Measurements from ENCODE around the gene SPATA31C2. TPM values are rescaled to one million over a fixed set of nuclear protein-coding genes. Genes with fewer than 3 reads are reported as not detected.
"Not testable (repeated sequence)": the region's sequence is repeated elsewhere in the genome, so short reads cannot be mapped to it uniquely, and the experiment has no call there.

Gene SPATA31C2
- polyA plus RNA-seq, 4 donors = 0.41 to 0.59 (median 0.43) TPM; not detected in 1

DNA sequence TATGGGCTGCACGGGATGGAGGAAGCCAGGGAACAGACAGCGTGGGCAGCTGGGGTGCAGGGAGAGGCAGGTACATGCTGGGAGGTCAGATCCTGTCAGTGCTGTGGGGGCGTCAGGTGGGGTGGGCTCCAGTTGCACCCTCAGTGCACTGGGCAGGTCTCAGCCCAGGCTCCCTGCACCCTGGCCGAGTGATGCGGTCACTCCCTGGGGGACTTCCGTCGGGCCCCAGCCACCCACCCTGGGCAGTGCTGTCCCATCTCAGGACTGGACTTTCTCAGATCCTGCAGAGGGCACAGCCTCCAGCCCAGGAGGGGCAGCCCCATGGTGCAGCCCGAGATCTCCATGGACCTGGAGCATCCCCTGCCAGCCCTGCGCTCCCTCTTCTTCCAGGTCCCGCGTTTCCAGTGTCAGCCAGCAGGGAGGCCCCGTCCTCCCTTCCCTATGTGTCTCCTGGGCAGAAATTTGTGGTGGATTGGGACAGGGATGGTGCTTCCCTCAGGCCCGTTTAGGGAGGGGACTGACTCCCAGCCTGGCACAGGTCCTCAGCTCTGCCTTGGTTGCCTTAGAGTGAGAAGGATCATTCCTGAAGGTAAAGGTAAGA is 10.5 kb downstream of the SPATA31C2 start:
- DNase-seq (ENCODE audit: low read depth in 4 of 4, low spot score in 3 of 4) = not testable (repeated sequence)

DNA sequence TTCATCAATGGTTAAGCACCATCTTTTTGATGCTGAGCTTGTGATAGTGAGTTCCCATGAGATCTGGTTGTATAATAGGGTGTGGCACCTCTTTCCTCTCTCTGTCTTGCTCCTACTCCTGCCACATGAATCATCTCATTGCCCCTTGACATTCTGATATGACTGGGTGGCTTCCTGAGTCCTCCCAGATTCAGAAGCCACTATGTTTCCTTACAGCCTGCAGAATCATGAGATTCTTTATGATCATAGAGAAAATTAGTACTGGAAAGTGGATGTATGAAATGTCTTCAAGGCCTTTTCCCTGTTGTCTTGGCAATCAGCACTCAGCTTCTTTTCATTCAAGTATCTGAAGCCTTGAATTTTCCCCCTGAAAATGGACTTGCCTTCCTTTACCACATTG is 14.9 kb downstream of the SPATA31C2 start:
- DNase-seq (ENCODE audit: low read depth in 4 of 4, low spot score in 3 of 4) = not testable (repeated sequence)

GRCh38 chr9:88118121-88118520 is 20.2 kb downstream of the SPATA31C2 start:
- not testable (repeated sequence) for DNase-seq (ENCODE audit: low read depth in 4 of 4, low spot score in 3 of 4)

GRCh38 chr9:88114968-88115612 is 23.2 kb downstream of the SPATA31C2 start:
- DNase-seq (ENCODE audit: low read depth in 4 of 4, low spot score in 3 of 4) = not testable (repeated sequence)

- not testable (repeated sequence) for DNase-seq (ENCODE audit: low read depth in 4 of 4, low spot score in 3 of 4)
These were observed 23.9 kb downstream of the SPATA31C2 start for GRCh38 chr9:88114283-88114967.

GRCh38 chr9:88113156-88114130 is 24.8 kb downstream of the SPATA31C2 start:
- DNase-seq (ENCODE audit: low read depth in 4 of 4, low spot score in 3 of 4) = not testable (repeated sequence)

DNA sequence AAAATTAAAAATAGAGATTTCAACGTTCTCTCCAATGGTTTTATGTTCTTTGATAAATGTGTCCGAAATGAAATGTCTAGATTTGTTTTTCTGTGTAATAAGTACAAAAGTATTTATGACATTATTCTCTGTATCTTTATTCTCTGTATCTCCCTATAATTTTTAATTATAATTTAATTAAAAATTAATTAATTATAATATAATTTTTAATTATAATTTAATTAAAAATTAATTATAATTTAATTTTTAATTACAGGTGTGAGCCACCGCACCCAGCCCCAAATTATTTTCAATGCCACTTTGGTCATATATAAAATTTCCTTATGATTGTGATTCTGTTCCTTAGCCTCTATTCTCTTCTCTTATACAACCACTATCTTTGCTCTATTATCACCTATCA is 28.2 kb downstream of the SPATA31C2 start:
- no peak for DNase-seq (ENCODE audit: low read depth in 4 of 4, low spot score in 3 of 4)

GRCh38 chr9:88108779-88109178 is 29.5 kb downstream of the SPATA31C2 start:
- DNase-seq (ENCODE audit: low read depth in 4 of 4, low spot score in 3 of 4) = no peak

GRCh38 chr9:88106492-88106891 is 31.8 kb downstream of the SPATA31C2 start:
- peak in 2 of 4 donors; percentile 9 to 34 for DNase-seq (ENCODE audit: low read depth in 4 of 4, low spot score in 3 of 4)

DNA sequence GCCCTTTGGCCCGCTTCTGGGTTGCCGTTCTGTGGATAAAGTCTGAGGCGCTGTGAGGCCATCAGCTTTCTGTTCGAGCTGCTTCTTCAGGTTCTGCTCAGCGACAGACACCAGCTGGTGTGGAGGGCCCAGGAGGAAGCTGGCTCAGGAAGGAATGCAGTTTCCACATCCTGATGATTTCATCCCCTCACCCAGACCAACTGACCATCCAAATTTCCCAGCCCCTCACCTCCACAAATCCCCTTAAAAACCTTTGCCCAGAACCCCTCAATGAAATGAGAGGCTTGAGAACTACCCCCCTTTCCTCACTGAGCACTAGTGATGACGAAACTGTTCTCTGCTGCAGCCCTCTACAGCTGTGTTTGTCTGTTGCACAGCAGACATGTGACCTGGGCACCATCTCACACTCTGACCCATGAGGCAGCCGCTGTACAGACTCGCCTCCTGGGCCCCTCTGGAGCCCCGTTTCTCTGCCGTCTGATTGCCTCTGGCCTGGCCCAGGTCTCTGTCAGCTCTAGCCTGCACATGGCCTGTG is 45.4 kb downstream of the SPATA31C2 start:
- DNase-seq (ENCODE audit: low read depth in 4 of 4, low spot score in 3 of 4) = no peak

GRCh38 chr9:88090151-88090581 is 48.1 kb downstream of the SPATA31C2 start:
- DNase-seq (ENCODE audit: low read depth in 4 of 4, low spot score in 3 of 4) = no peak

DNA sequence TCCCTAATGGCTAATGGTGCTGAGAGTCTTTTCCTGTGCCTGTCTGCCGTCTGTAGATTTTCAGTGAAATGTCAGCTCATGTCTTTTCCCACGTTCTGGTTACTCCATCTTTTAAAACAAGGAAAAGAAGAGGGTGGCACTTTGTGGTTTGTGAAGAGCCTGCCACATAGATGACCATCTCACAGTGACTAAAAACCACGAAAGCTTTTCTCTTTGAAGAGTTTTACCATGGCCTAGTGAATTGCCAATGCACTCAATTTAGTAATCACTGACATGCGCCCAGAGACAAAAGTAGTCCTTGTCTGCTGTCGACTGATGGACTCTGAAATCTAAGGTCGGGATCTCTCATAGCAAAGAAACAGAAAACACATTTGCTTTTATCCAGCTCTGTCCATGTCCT is 50.4 kb downstream of the SPATA31C2 start:
- DNase-seq (ENCODE audit: low read depth in 4 of 4, low spot score in 3 of 4) = no peak

GRCh38 chr9:88085476-88085875 is 52.8 kb downstream of the SPATA31C2 start:
- no peak for DNase-seq (ENCODE audit: low read depth in 4 of 4, low spot score in 3 of 4)

DNA sequence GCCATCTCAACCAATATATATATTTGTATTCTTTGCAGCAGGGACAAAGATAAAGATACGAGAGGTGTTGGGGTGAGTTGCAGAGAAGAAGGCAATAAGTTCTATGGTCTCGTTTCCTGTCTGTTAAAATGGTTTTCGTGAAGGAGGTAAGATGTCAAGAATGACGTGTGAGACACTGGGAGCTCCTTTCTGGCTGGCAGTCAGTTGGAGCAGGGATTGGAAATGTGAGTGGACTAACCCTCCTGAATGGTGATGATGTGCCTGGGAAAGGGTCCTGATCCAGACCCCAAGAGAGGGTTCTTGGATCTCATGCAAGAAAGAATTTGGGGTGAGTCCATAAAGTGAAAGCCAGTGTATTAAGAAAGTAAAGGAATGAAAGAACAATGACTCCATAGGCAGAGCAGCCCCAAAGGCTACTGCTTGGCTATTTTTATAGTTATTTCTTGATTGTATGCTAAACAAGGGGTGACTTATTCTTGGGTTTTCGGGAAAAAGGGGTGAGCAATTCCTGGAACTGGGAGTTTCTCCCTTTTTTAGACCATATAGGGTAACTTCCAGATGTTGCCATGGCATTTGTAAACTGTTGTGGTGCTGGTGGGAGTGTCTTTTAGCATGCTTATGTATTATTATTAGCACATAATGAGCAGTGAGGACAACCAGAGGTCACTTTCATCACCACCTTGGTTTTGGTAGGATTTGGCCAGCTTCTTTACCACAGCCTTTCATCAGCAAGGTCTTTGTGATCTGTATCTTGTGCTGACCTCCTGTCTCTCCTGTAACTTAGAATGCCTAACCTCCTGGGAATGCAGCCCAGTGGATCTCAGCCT is 53.7 kb downstream of the SPATA31C2 start:
- DNase-seq (ENCODE audit: low read depth in 4 of 4, low spot score in 3 of 4) = no peak

Other genes with a start within 250 kb of the SPATA31C2 start
- under 1 TPM; 0.16 to 0.63 (median 0.52) TPM for gene SPATA31C1, start 220.5 kb downstream of the SPATA31C2 start, polyA plus RNA-seq (ENCODE audit: insufficient read length in 4 of 4)
- gene CDK20, start 163.9 kb downstream of the SPATA31C2 start, polyA plus RNA-seq (ENCODE audit: insufficient read length in 4 of 4) = 10 to 100 TPM; 12.5 to 23.7 (median 20.2) TPM
- 100 to 1,000 TPM; 163 to 196 (median 185) TPM for gene SPIN1, start 250.0 kb upstream of the SPATA31C2 start, polyA plus RNA-seq (ENCODE audit: insufficient read length in 4 of 4)